GM12878 (cell line): ENCODE data around the gene CNKSR1. TPM values are rescaled to one million over a fixed set of nuclear protein-coding genes. Genes with fewer than 3 reads are reported as not detected.
"Not testable (repeated sequence)": the region's sequence is repeated elsewhere in the genome, so short reads cannot be mapped to it uniquely, and the experiment has no call there.

Experiments
- ATAC-seq: fragments of 200-7000 bp; cut with Tn5 transposase; 3 replicates; pipeline ENCODE4 v1.9.1; 2020; ENCODE audit warnings: mild to moderate bottlenecking, moderate library complexity
- BruUV-seq: library from RNA; stranded (reverse); fragments of 400-500 nt; replicated peaks from 2 replicates; lab custom pipeline; 2021; lab: Mats Ljungman, UMichigan
- CTCF ChIA-PET: fragments of 300-600 bp; sonication (Branson Sonifier 250); formaldehyde crosslinking; extraction: SDS; loops from one replicate; lab custom pipeline; 2021; ENCODE audit warnings: inconsistent platforms; lab: Yijun Ruan, JAX
- POLR2A ChIA-PET: fragments of 350-600 bp; formaldehyde crosslinking; extraction: SDS; loops from one replicate; lab custom pipeline; 2021; ENCODE audit warnings: inconsistent platforms; lab: Charles Lee
- RAD21 ChIA-PET: fragments of 300-600 bp; sonication (Branson Sonifier 250); formaldehyde crosslinking; loops from one replicate; lab custom pipeline; 2023; ENCODE audit warnings: antibody characterized with exemption; ENCODE audit not compliant: unreplicated experiment; lab: Charles Lee
- SMC1A ChIA-PET: fragments of 300-600 bp; sonication (Branson Sonifier 250); formaldehyde crosslinking; loops from one replicate; lab custom pipeline; 2023; ENCODE audit not compliant: unreplicated experiment, uncharacterized antibody; lab: Charles Lee
- DNase-seq: peaks from one replicate; pipeline ENCODE4 v3.0.0-alpha.2; 2011; ENCODE audit warnings: low read depth, low spot score
- FAIRE-seq: peaks from 3 replicates; lab custom pipeline; 2011; peaks lifted over from hg19 to GRCh38; lab: Jason Lieb, UNC
- H2AFZ ChIP-seq: 2 replicates; pipeline ENCODE4 v1.6.0; 2011; ENCODE audit warnings: low read depth, low read length, control low read depth; ENCODE audit not compliant: control insufficient read depth
- H3K27ac ChIP-seq: 2 replicates; pipeline ENCODE4 v1.5.1; 2011; ENCODE audit warnings: control low read depth; ENCODE audit not compliant: control insufficient read depth, insufficient read depth
- H3K27me3 ChIP-seq, 2 experiments: replicated peaks in 1 of 2; 2 replicates each; pipeline versions ENCODE4 v1.6.0 to v1.6.1; 2011; ENCODE audit warnings: low read length in 1 of 2; ENCODE audit not compliant: control insufficient read depth in 2 of 2, insufficient read depth in 2 of 2
- H3K36me3 ChIP-seq, 2 experiments: 2 replicates each; pipeline ENCODE4 v1.5.1; 2011; ENCODE audit warnings: low read length in 1 of 2; ENCODE audit not compliant: control insufficient read depth in 2 of 2, insufficient read depth in 2 of 2
- H3K4me1 ChIP-seq: 2 replicates; pipeline ENCODE4 v1.6.1; 2011; ENCODE audit warnings: mild to moderate bottlenecking, low read length, moderate library complexity, mixed read lengths; ENCODE audit not compliant: control insufficient read depth, insufficient read depth
- H3K4me2 ChIP-seq: 2 replicates; pipeline ENCODE4 v1.6.0; 2011; ENCODE audit warnings: control low read depth; ENCODE audit not compliant: control insufficient read depth, insufficient read depth
- H3K4me3 ChIP-seq: fragments of 200-600 bp; sonication (generic); 2 replicates; pipeline ENCODE4 v1.5.1; 2016
- H3K79me2 ChIP-seq: 2 replicates; pipeline ENCODE4 v1.6.0; 2011; ENCODE audit warnings: low read length; ENCODE audit not compliant: control insufficient read depth, insufficient read depth
- H3K9ac ChIP-seq: 2 replicates; pipeline ENCODE4 v1.8.0; 2011; ENCODE audit warnings: low read length, control low read depth, mixed read lengths; ENCODE audit not compliant: control insufficient read depth, insufficient read depth
- H3K9me3 ChIP-seq: replicated peaks from 3 replicates; pipeline ENCODE4 v1.5.1; 2011; ENCODE audit warnings: mild to moderate bottlenecking, low read length; ENCODE audit not compliant: control insufficient read depth, insufficient read depth
- H4K20me1 ChIP-seq: 2 replicates; pipeline ENCODE4 v1.6.0; 2011; ENCODE audit not compliant: control insufficient read depth, insufficient read depth
- ATF7 ChIP-seq: fragments of 450-650 bp; IDR thresholded peaks from 2 replicates; pipeline ENCODE4 v1.6.1; 2016; ENCODE audit warnings: low read depth, mild to moderate bottlenecking
- CHD2 ChIP-seq: IDR thresholded peaks from 2 replicates; pipeline ENCODE4 v1.6.1; 2011; ENCODE audit warnings: low read depth, low read length, improper control_type of control experiment, borderline replicate concordance
- CREM ChIP-seq: IDR thresholded peaks from 2 replicates; pipeline ENCODE4 v1.6.1; 2014; ENCODE audit warnings: antibody characterized with exemption, low read depth
- IKZF1 ChIP-seq: fragments of 450-650 bp; conservative IDR thresholded peaks from 2 replicates; pipeline ENCODE4 v1.6.1; 2017; ENCODE audit warnings: antibody characterized with exemption, mild to moderate bottlenecking
- MEF2A ChIP-seq: IDR thresholded peaks from 2 replicates; pipeline ENCODE4 v1.6.1; 2011; ENCODE audit warnings: low read depth, mild to moderate bottlenecking, low read length, moderate library complexity; ENCODE audit not compliant: insufficient read depth
- NBN ChIP-seq: fragments of 450-650 bp; IDR thresholded peaks from 2 replicates; pipeline ENCODE4 v1.6.1; 2016
- NRF1 ChIP-seq: conservative IDR thresholded peaks from 2 replicates; pipeline ENCODE4 v1.6.1; 2011; ENCODE audit warnings: mild to moderate bottlenecking, low read depth, low read length, improper control_type of control experiment
- RFX5 ChIP-seq: IDR thresholded peaks from 2 replicates; pipeline ENCODE4 v1.6.1; 2011; ENCODE audit warnings: low read depth, low read length, improper control_type of control experiment
- SREBF1 ChIP-seq: IDR thresholded peaks from 2 replicates; pipeline ENCODE4 v1.6.1; 2012; ENCODE audit warnings: mild to moderate bottlenecking, low read length
- ZNF207 ChIP-seq: fragments of 450-650 bp; IDR thresholded peaks from 2 replicates; pipeline ENCODE4 v1.6.1; 2014; ENCODE audit warnings: antibody characterized with exemption, mild to moderate bottlenecking, borderline replicate concordance
- ZNF384 ChIP-seq: IDR thresholded peaks from 2 replicates; pipeline ENCODE4 v1.6.1; 2012; ENCODE audit warnings: low read depth, mild to moderate bottlenecking, low read length, improper control_type of control experiment, borderline replicate concordance
- WGBS: methylation state at CpG from one replicate; pipeline ENCODE4 v1.1.6; 2016; ENCODE audit warnings: low lambda C conversion rate; ENCODE audit not compliant: insufficient replicate concordance, insufficient coverage; ENCODE audit errors: missing lambda C conversion rate; 5-methylcytosine and 5-hydroxymethylcytosine counted together
- in situ Hi-C: fragments of 300-500 bp; cut with MboI; formaldehyde crosslinking; loops from 9 replicates; pipeline ENCODE4 v1.14.3; 2018; ENCODE audit warnings: mixed read lengths
- intact Hi-C: fragments of 100-400 bp; cut with micrococcal nuclease; formaldehyde crosslinking; loops from one replicate; pipeline ENCODE4 v1.14.2; 2022; ENCODE audit not compliant: unreplicated experiment
- polyA plus RNA-seq, 11 experiments: library from polyadenylated mRNA; depleted of rRNA in 4 of 11; unstranded in 6 of 11; stranded (reverse) in 5 of 11; fragments of >200 nt; fragmentation: Nextera tagmentation in 4 of 11; fragmentation: Illumina TruSeq in 1 of 11; extraction: Ambion mirVana in 4 of 11; extraction: Trizol in 1 of 11; gene quantifications; 1 replicate in 1 of 11; 2 replicates in 10 of 11; pipeline versions ENCODE4 v1.2.1 to v1.2.3, GENCODE V29; 2011 to 2016; ENCODE audit warnings: inconsistent platforms in 2 of 11, missing spikeins in 2 of 11, low read depth in 1 of 11
- total RNA-seq, 4 experiments: library from RNA; depleted of rRNA in 3 of 4; stranded (reverse); fragments of >200 nt in 3 of 4; fragmentation: Illumina TruSeq in 1 of 4; extraction: Trizol in 1 of 4; gene quantifications; 2 replicates each; pipeline versions ENCODE4 v1.2.1 to v1.2.3, GENCODE V29; 2013 to 2021
- TF ChIP-seq, protein P1 (sequence below): IDR thresholded peaks from 2 replicates; pipeline ENCODE4 v1.6.1; 2012; ENCODE audit warnings: low read depth, low read length, improper control_type of control experiment

Gene CNKSR1
- total and polyA plus RNA-seq, 10 of the 15 experiments (the other 5 are each of a cell fraction or from before 2014, with no cell fraction given) = 0.06 to 1.2 (median 0.86) TPM

GRCh38 chr1:26230682-26231081 is 53.4 kb downstream of the CNKSR1 start:
- H3K9me3 ChIP-seq, H2AFZ ChIP-seq, BruUV-seq, H3K4me2 ChIP-seq, FAIRE-seq, DNase-seq, H3K9ac ChIP-seq, H3K36me3 ChIP-seq, ATAC-seq, SMC1A ChIA-PET, H3K4me1 ChIP-seq, H4K20me1 ChIP-seq, intact Hi-C loops, H3K4me3 ChIP-seq, H3K27me3 ChIP-seq, H3K27ac ChIP-seq: not testable (repeated sequence)
- peaks cover 15% of the 10 kb centered on the region for H3K79me2 ChIP-seq
- WGBS = 22% methylated on average over 2 of the region's 2 CpGs
- ChIA-PET RAD21 (interaction anchor here (2.0 kb wide), 1 partner anchor 61 kb away, joined by 7 read pairs; the partner anchor contains the start of gene ZNF593), POLR2A (interaction anchor here (1.3 kb wide), 1 partner anchor 61 kb away, joined by 4 read pairs; the partner anchor contains the start of gene ZNF593), CTCF (interaction anchor here (0.6 to 2.0 kb wide), 3 partner anchors 26 to 411 kb away, joined by 3 to 12 read pairs (median 3); partner anchors contain the start of genes MTFR1L and ZNF593)
- in situ Hi-C loops = loop anchor here (5.0 kb wide), 1 partner anchor 123 kb away; no protein-coding TSS in a partner anchor

GRCh38 chr1:26233903-26234643 is 56.8 kb downstream of the CNKSR1 start, which contains the start of gene CEP85:
TSS of gene CEP85 (plus strand) at chr1:26234200. CDS start at chr1:26239784, 5,584 bp downstream.
- in situ Hi-C loops (loop anchor here (5.0 kb wide), 1 partner anchor 127 kb away; no protein-coding TSS in a partner anchor), intact Hi-C loops (loop anchor here (1.0 to 2.0 kb wide), 2 partner anchors 65 to 123 kb away; partner anchors contain the start of genes PDIK1L and ZNF593)
- H2AFZ ChIP-seq = peak within 1 kb of the TSS; percentile 98
- peak within 1 kb of the TSS; percentile 78 for H3K9ac ChIP-seq
- ATAC-seq (peak; percentile 95), DNase-seq (peak; percentile 95), FAIRE-seq (peak; percentile 100)
- H3K79me2 ChIP-seq = peaks cover 46% of the 10 kb centered on the region
- H3K36me3 ChIP-seq = no peaks in the 10 kb centered on the region
- POLR2A ChIA-PET = interaction anchor here (0.5 to 2.4 kb wide), 8 partner anchors 11 to 386 kb away, joined by 3 to 11 read pairs (median 3); partner anchors contain the start of genes C1orf232, CD52, DHDDS and UBXN11
- RAD21 ChIA-PET = interaction anchor here (0.6 to 3.0 kb wide), 16 partner anchors 40 to 198 kb away, joined by 3 to 44 read pairs (median 4); partner anchors contain the start of genes C1orf232, CD52, DHDDS and SH3BGRL3
- CTCF ChIA-PET = interaction anchor here (0.6 to 7.3 kb wide), 50 partner anchors 13 to 1879 kb away, joined by 3 to 110 read pairs (median 5); partner anchors contain the start of genes C1orf232, CATSPER4, CD52 and CNKSR1
- no peaks in the 10 kb centered on the region for H4K20me1 ChIP-seq
- H3K27ac ChIP-seq = peak within 1 kb of the TSS; percentile 66
- H3K4me3 ChIP-seq = peak within 1 kb of the TSS; percentile 98
- H3K4me1 ChIP-seq = peaks cover 9% of the 10 kb centered on the region
- H3K9me3 ChIP-seq = no peaks in the 10 kb centered on the region
- H3K4me2 ChIP-seq = peak within 1 kb of the TSS; percentile 83
- SMC1A ChIA-PET = interaction anchor here (0.6 to 4.4 kb wide), 15 partner anchors 13 to 363 kb away, joined by 3 to 23 read pairs (median 4); partner anchors contain the start of genes SH3BGRL3, ZNF593 and ZNF593OS
- 1% methylated on average over 71 of the region's 73 CpGs for WGBS
- TSS peak; percentile 55 for BruUV-seq
- H3K27me3 ChIP-seq = no peaks in the 10 kb centered on the region
- peak; percentile 86 for TF ChIP-seq CREM
- 0 out of 2 replicates have a peak, but pooled peaks have one; percentile 16 for TF ChIP-seq ATF7
- no peak for TF ChIP-seq MEF2A
- TF ChIP-seq ZNF207 = 0 out of 2 replicates have a peak, but pooled peaks have one; percentile 8
- TF ChIP-seq CHD2 = peak; percentile 85
- peak; percentile 66 for TF ChIP-seq IKZF1
- 0 out of 2 replicates have a peak, but pooled peaks have one; percentile 55 for TF ChIP-seq RFX5
- 0 out of 2 replicates have a peak, but pooled peaks have one; percentile 75 for TF ChIP-seq NBN
- no peak for TF ChIP-seq ZNF384
- peak; percentile 10; the same call in 1 of the 2 replicates for TF ChIP-seq SREBF1
- peak; percentile 79 for TF ChIP-seq NRF1
- TF ChIP-seq, protein P1, sequence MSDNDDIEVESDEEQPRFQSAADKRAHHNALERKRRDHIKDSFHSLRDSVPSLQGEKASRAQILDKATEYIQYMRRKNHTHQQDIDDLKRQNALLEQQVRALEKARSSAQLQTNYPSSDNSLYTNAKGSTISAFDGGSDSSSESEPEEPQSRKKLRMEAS = 0 out of 2 replicates have a peak, but pooled peaks have one; percentile 35
